Naive B cell (primary cell): ENCODE measurements around the gene ABHD17B. TPM values are rescaled to one million over a fixed set of nuclear protein-coding genes. Genes with fewer than 3 reads are reported as not detected.

Experiments
- ATAC-seq, 2 donors: fragments of 150-1000 bp; cut with Tn5 transposase; 2 replicates each; pipeline ENCODE4 v1.10.0; 2021; ENCODE audit warnings: low read depth in 2 of 2, mild to moderate bottlenecking in 2 of 2, moderate library complexity in 2 of 2
- DNase-seq: peaks from one replicate; pipeline ENCODE4 v3.0.0; 2022
- H3K27ac Mint-ChIP-seq, 6 donors: one replicate each; pipeline ENCODE4 v1.8.0; 2020 to 2022; ENCODE audit warnings: mild to moderate bottlenecking in 6 of 6, mixed read lengths in 6 of 6, moderate library complexity in 5 of 6, inconsistent platforms in 2 of 6
- H3K27me3 Mint-ChIP-seq, 3 donors: one replicate each; pipeline ENCODE4 v1.8.0; 2021 to 2022; ENCODE audit warnings: mixed read lengths in 3 of 3, mild to moderate bottlenecking in 1 of 3
- H3K36me3 Mint-ChIP-seq, 2 donors: one replicate each; pipeline ENCODE4 v1.8.0; 2020 to 2022; ENCODE audit warnings: mixed read lengths in 2 of 2, inconsistent platforms in 1 of 2, mild to moderate bottlenecking in 1 of 2
- H3K4me1 Mint-ChIP-seq, 3 donors: one replicate each; pipeline ENCODE4 v1.8.0; 2020 to 2022; ENCODE audit warnings: mixed read lengths in 3 of 3, inconsistent platforms in 1 of 3, mild to moderate bottlenecking in 1 of 3, moderate library complexity in 1 of 3
- H3K4me3 Mint-ChIP-seq, 8 donors: one replicate each; pipeline ENCODE4 v1.8.0; 2020 to 2022; ENCODE audit warnings: mild to moderate bottlenecking in 8 of 8, mixed read lengths in 8 of 8, moderate library complexity in 8 of 8, inconsistent platforms in 2 of 8
- H3K9me3 Mint-ChIP-seq, 7 donors: one replicate each; pipeline ENCODE4 v1.8.0; 2020 to 2022; ENCODE audit warnings: mixed read lengths in 7 of 7, mild to moderate bottlenecking in 5 of 7, inconsistent platforms in 2 of 7, moderate library complexity in 1 of 7
- polyA plus RNA-seq, 6 donors: library from polyadenylated mRNA; unstranded; fragments of 300-500 nt; fragmentation: Illumina TruSeq; gene quantifications; one replicate each; pipeline ENCODE4 v1.2.3, GENCODE V29; 2021; ENCODE audit warnings: low read depth in 6 of 6

ABHD17B gene
- polyA plus RNA-seq, 6 donors from 2014 or later: 47.4 to 83.9 (median 60.2) TPM

GRCh38 chr9:71822456-71822855 lies 88.5 kb downstream of the ABHD17B start:
- peaks cover 11 to 27% (median 18%) of the 10 kb centered on the region in 3 donors for H3K4me1 Mint-ChIP-seq
- DNase-seq (no peak), ATAC-seq (no peak)
- H3K4me3 Mint-ChIP-seq: no peak overlapping the region
- H3K27ac Mint-ChIP-seq: peak overlapping the region in 1 of 6 donors; percentile 8
- no peaks in the 10 kb centered on the region for H3K36me3 Mint-ChIP-seq
- no peaks in the 10 kb centered on the region for H3K27me3 Mint-ChIP-seq
- H3K9me3 Mint-ChIP-seq: peaks cover 0 to 2% (median 0%) of the 10 kb centered on the region in 7 donors

- peaks cover 0 to 2% (median 0%) of the 10 kb centered on the region in 7 donors for H3K9me3 Mint-ChIP-seq
- no peaks in the 10 kb centered on the region for H3K36me3 Mint-ChIP-seq
- DNase-seq (no peak), ATAC-seq (no peak)
- H3K4me1 Mint-ChIP-seq: peaks cover 20 to 38% (median 29%) of the 10 kb centered on the region in 3 donors
- H3K27ac Mint-ChIP-seq: peak overlapping the region in 2 of 6 donors; percentile 44 to 70
- H3K4me3 Mint-ChIP-seq: no peak overlapping the region
- no peaks in the 10 kb centered on the region for H3K27me3 Mint-ChIP-seq
Measured at GRCh38 chr9:71821405-71821804, 89.6 kb downstream of the ABHD17B start.

GRCh38 chr9:71820403-71820921 lies 90.5 kb downstream of the ABHD17B start:
- DNase-seq (no peak), ATAC-seq (no peak)
- Mint-ChIP-seq H3K4me3 (peak overlapping the region in 2 of 8 donors; percentile 4 to 12), H3K27me3 (no peaks in the 10 kb centered on the region), H3K36me3 (no peaks in the 10 kb centered on the region), H3K4me1 (peaks cover 26 to 47% (median 38%) of the 10 kb centered on the region in 3 donors), H3K27ac (peak overlapping the region in 2 of 6 donors; percentile 15 to 44), H3K9me3 (peaks cover 0 to 2% (median 0%) of the 10 kb centered on the region in 7 donors)

- H3K4me3 Mint-ChIP-seq: no peak overlapping the region
- peak overlapping the region in 2 of 6 donors; percentile 45 to 54 for H3K27ac Mint-ChIP-seq
- H3K36me3 Mint-ChIP-seq: no peaks in the 10 kb centered on the region
- H3K4me1 Mint-ChIP-seq: peaks cover 26 to 52% (median 38%) of the 10 kb centered on the region in 3 donors
- DNase-seq (peak; percentile 40), ATAC-seq (no peak)
- no peaks in the 10 kb centered on the region for H3K27me3 Mint-ChIP-seq
- peaks cover 0 to 2% (median 0%) of the 10 kb centered on the region in 7 donors for H3K9me3 Mint-ChIP-seq
Measured at GRCh38 chr9:71819115-71819739, 91.8 kb downstream of the ABHD17B start.

GRCh38 chr9:71816916-71817451 lies 94.0 kb downstream of the ABHD17B start:
- no peaks in the 10 kb centered on the region for H3K36me3 Mint-ChIP-seq
- H3K4me3 Mint-ChIP-seq: peak overlapping the region; percentile 1 to 82 (median 66)
- ATAC-seq (no peak), DNase-seq (no peak)
- peaks cover 26 to 60% (median 38%) of the 10 kb centered on the region in 3 donors for H3K4me1 Mint-ChIP-seq
- no peaks in the 10 kb centered on the region for H3K27me3 Mint-ChIP-seq
- peak overlapping the region in 5 of 6 donors; percentile 43 to 94 (median 86) for H3K27ac Mint-ChIP-seq
- no peaks in the 10 kb centered on the region for H3K9me3 Mint-ChIP-seq

Other genes starting within 250 kb of the ABHD17B start
- gene CEMIP2, start 142.7 kb downstream of the ABHD17B start, polyA plus RNA-seq: 10 to 100 TPM; 28.7 to 51.7 (median 41.8) TPM
- 10 to 100 TPM in 4 of 6 donors, 1 to 10 TPM in 2; 2.1 to 15.7 (median 11.6) TPM for gene C9orf85, start 446 bp upstream of the ABHD17B start, polyA plus RNA-seq
- gene C9orf57, start 149.4 kb upstream of the ABHD17B start, polyA plus RNA-seq: not detected
- under 1 TPM in 2 of 6 donors, not detected in 4; 0.11 to 0.49 TPM for gene GDA, start 238.2 kb upstream of the ABHD17B start, polyA plus RNA-seq